Measurements from ENCODE around the gene FOXQ1. TPM values are rescaled to one million over a fixed set of nuclear protein-coding genes. Genes with fewer than 3 reads are reported as not detected.

FOXQ1 gene
- total and polyA plus RNA-seq, 2 of the 13 experiments (the other 11 are each of a cell fraction or from before 2014, with no cell fraction given), result 35.2 to 39.8 TPM

- no peak for TF ChIP-seq CEBPZ (IDR thresholded peaks at IDR 0.05; ENCODE audit: low read length)
- no peak; the same call in 1 of the 2 replicates for TF ChIP-seq SAFB2 (CRISPR knock-in tag; IDR thresholded peaks at IDR 0.05; ENCODE audit: borderline replicate concordance, low read depth)
- no peak for TF ChIP-seq JUND (CRISPR knock-in tag; IDR thresholded peaks at IDR 0.05)
- TF ChIP-seq ZNF510 (CRISPR knock-in tag; IDR thresholded peaks at IDR 0.05; ENCODE audit: low read depth), result no peak
- no peak for TF ChIP-seq STAT6 (CRISPR knock-in tag; IDR thresholded peaks at IDR 0.05; ENCODE audit: borderline replicate concordance)
- 0 out of 2 replicates have a peak, but pooled peaks have one; percentile 64 for TF ChIP-seq ZNF274 (CRISPR knock-in tag; IDR thresholded peaks at IDR 0.05)
- TF ChIP-seq ZFP91 (CRISPR knock-in tag; IDR thresholded peaks at IDR 0.05; ENCODE audit: borderline replicate concordance), result peak; percentile 71
- TF ChIP-seq CREM (IDR thresholded peaks at IDR 0.05), result no peak
- no peak for TF ChIP-seq CREM (CRISPR knock-in tag; IDR thresholded peaks at IDR 0.05)
- TF ChIP-seq ELF3 (CRISPR knock-in tag; IDR thresholded peaks at IDR 0.05), result peak; percentile 65; the same call in 1 of the 2 replicates
- no peak; the same call in 1 of the 2 replicates for TF ChIP-seq ZBTB34 (CRISPR knock-in tag; IDR thresholded peaks at IDR 0.05)
- TF ChIP-seq HHEX (CRISPR knock-in tag; IDR thresholded peaks at IDR 0.05), result no peak
- TF ChIP-seq MXD4 (CRISPR knock-in tag; IDR thresholded peaks at IDR 0.05), result no peak
- TF ChIP-seq SMAD9 (CRISPR knock-in tag; IDR thresholded peaks at IDR 0.05), result no peak
- TF ChIP-seq ZNF557 (CRISPR knock-in tag; IDR thresholded peaks at IDR 0.05), result no peak
- no peak; the same call in 1 of the 2 replicates for TF ChIP-seq KMT2B (CRISPR knock-in tag; IDR thresholded peaks at IDR 0.05)
- TF ChIP-seq ZNF414 (CRISPR knock-in tag; IDR thresholded peaks at IDR 0.05), result 0 out of 2 replicates have a peak, but pooled peaks have one; percentile 49
- no peak; the same call in 1 of the 2 replicates for TF ChIP-seq ATF3 (CRISPR knock-in tag; IDR thresholded peaks at IDR 0.05)
Measured at GRCh38 chr6:1263039-1263849, 48.7 kb upstream of the FOXQ1 start (continued).
